GM19240 (cell line): ENCODE results near the gene GBF1.

Source experiments
- DNase-seq: peaks from one replicate; pipeline ENCODE4 v3.0.0; 2011; ENCODE audit warnings: low spot score; ENCODE audit not compliant: insufficient read length

The GBF1 gene

DNA sequence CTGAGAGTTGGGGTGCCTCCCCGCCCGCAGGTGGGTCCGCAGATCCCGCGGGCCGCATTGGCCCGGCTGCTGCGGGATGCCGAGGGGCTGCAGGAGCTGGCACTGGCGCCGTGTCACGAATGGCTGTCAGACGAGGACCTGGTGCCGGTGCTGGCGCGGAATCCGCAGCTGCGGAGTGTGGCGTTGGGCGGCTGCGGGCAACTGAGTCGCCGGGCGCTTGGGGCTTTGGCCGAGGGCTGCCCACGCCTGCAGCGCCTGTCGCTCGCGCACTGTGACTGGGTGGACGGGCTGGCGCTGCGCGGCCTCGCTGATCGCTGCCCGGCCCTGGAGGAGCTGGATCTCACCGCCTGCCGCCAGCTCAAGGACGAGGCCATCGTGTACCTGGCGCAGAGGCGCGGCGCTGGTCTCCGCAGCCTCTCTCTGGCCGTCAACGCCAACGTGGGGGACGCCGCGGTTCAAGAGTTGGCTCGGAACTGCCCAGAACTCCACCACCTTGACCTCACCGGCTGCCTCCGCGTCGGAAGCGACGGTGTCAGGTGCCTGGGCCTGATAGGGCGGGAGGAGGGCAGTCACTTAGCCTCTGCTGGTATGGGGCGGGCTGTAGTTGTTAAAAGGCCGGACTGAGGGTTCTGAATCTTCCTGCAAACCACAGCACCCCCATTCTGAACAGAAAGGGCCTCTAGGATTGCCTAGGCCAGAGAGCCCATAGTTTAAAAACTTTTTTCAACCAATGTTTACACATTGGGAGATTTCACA lies 176.6 kb downstream of the GBF1 start:
- DNase-seq, result no peak

DNA sequence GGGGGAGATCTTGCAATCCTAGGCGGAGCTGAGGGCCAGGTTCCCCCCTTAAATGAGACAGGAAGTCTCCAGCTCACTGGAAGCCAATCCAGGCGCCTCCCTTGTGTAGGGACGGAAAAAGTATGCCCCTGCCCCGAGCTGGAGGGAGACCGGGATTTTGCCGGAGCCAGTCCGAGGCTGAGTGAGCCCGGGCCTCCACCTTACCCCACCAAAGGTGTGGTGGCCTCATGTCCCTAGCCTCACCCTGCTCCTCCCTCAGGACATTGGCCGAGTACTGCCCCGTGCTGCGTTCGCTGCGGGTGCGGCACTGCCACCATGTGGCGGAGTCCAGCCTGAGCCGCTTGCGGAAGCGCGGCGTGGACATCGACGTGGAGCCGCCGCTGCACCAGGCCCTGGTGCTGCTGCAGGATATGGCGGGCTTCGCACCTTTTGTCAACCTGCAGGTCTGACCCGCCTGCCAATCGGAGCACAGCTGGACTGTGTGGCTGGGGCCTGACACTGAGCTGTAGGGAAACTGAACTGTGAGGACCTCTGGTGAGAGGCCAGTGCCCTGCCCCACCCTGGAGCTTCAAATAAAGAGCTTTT lies 177.3 kb downstream of the GBF1 start:
- no peak for DNase-seq

DNA sequence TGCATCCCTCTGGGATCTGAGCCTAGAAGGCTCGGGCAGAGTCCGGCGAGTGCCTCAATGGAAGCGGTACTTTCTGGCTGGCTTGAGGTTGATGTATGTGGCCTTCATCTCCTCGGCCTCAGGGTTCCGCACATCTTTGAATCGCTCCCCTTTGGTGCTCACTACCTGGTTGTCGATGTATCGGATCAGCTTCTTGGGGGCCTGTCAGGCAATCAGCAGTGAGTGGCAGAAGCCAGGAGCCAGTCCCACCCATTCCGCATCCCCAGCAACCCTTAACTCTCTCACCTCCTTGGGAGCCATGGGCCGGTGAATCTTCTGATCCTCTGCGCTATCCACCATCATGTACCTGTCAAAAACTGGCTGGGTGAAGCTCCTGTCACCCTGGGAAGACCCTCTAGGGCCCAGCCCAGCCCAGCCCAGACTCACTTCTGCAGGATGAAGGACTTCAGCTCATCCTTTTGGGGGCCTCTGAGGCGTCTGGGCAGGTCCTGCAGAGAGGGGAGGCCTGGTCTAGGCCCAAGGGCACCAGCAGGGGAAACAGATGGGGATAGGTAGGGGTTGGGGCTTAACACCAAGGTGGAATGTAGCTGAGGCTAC lies 178.1 kb downstream of the GBF1 start:
- DNase-seq, result no peak

DNA sequence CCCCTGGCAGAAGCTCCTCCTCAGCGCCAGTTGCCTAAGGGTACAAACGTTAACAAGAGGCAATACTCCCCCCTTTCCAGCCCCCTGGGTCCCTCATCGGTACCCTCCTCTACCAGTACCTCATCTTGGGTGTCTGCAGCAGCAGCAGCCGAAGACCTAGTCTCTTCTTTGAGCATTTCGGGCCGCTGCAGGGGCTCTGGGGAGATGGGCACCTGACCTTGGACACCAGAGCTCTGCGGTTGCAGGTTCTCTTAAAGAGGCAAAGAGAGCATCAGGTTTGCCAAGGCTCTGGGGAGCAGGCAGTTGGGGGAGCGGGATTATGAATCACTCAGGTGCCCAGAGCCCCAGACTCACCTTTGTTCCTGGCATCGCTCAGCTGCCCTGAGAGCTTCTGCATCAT lies 178.8 kb downstream of the GBF1 start:
- no peak for DNase-seq

DNA sequence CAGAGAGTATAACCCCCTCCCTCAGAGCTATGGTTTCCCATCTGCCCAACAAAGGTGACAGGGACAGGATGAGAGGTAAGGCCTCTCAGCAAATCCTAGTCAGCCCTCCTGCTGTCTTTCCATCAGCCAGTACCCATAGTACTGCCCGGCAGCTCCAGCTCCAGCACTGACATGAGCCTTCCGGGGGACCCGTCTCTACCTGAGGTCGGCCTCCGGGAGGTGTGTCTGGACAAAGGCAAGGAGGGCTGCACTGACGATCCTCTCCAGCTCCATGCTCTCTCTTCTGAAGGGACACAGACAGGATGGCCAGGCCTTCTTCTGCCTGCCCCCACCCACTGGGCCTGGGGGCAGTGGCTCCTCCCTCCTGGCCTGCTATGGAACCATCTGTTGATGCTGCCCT lies 179.6 kb downstream of the GBF1 start:
- DNase-seq, result no peak

DNA sequence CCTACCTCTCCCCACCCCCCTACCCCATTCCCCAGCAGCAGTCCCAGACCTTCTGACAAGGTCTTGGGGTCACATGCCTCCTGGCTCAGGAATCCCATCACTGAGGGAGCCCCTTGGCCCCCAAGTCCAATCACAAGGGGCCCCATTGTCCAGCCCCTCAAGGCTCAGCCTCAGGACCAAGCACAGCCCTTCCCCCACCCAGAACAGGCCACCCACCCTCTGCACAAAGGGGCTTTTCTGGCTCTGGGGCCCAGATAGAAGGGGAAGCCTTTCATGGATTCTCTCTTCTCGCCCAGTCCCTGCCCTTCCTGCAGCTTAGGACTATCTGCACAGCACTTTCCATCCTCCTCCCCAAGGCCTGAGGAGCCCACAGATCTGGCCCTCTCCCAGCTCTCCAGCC lies 180.1 kb downstream of the GBF1 start:
- no peak for DNase-seq

DNA sequence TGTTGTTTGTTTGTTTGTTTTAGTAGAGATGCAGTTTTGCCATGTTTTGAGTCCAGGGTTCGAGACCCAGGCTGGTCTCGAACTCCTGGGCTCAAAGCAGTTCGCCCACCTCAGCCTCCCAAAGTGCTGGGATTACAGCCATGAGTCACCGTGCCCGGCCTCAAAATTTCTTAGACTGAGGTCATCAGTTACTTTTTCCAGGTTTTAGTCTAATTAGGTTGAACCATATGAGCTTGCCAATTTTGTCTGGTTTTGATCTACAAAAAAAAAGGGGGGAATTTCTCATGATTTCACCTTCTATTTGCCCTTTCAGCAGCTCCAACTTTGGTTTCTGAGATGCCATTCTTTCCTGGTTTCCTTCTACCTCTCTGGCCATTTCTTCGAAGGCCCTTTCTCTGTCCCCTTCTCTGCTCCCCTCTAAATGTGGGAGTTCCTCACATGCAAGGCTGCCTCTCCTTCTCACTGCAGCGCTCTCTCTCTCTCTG lies 181.5 kb downstream of the GBF1 start:
- no peak for DNase-seq

DNA sequence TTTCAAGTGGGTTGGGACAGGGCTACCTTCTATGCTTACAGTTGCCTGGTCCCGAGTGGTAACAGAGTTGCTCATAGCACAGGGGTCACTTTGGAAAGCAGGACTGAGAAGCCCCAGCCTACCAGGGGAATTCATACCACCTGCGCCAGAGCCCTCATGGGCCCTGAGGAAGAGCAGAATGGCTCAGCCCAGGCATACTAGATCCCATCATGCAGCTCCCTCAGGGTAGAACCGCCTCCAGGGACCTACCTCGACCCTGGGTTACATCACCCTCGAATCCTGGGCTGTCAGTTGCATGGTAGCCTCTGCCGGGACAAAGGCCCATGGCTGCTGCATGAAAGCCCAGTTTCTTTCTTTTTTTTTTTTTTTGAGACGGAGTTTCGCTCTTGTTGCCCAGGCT lies 184.1 kb downstream of the GBF1 start:
- DNase-seq, result no peak

DNA sequence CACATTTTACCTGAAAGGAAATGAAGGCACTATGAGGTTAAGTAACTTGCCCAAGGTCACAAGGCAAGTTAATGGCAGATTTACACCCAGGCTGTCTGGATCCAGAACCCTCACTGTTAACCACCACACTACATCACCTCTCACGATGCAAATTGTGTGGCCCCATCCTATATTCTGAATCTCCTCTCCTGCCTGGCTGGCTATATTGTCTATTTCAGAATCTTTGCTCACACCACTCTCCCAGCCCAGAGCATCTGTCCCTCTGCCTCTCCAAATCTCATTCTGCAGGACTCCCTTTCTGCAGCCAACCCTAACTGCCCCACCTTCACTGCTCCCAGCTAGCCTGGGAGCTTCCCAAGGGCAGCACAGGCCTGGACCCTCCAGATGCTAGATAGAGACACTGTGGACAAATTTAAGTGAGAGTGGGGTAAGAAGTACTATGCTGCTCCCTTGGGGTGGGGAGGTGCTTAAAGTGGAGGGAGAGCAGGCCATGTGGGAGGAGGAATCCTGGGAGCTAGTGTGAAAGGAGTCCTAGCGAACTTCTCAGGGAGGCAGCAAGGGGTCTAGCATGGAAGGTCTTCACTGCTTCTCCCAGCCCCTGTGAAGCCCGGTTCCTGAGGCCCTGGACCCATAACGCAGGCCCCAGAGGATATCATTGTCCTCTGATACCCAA lies 186.3 kb downstream of the GBF1 start:
- no peak for DNase-seq
